HCT116 (cell line): Measurements from ENCODE around the gene TWIST1.

Experiments
- CTCF ChIP-seq, 3 experiments: fragments of 200-600 bp in 1 of 3; sonication (generic) in 1 of 3; IDR thresholded peaks in 2 of 3; conservative IDR thresholded peaks in 1 of 3; 2 replicates each; pipeline ENCODE4 v1.5.1; 2012 to 2017; ENCODE audit warnings: low read depth in 2 of 3, low read length in 2 of 3, antibody characterized with exemption in 1 of 3, borderline replicate concordance in 1 of 3, control low read depth in 1 of 3, mild to moderate bottlenecking in 1 of 3, mixed read lengths in 1 of 3, mixed run types in 1 of 3, moderate library complexity in 1 of 3; ENCODE audit not compliant: insufficient read depth in 1 of 3
- EGR1 ChIP-seq: IDR thresholded peaks from 2 replicates; pipeline ENCODE4 v1.6.1; 2012; ENCODE audit warnings: low read depth
- POLR2A ChIP-seq: IDR thresholded peaks from 2 replicates; pipeline ENCODE4 v1.7.0; 2011; ENCODE audit warnings: borderline replicate concordance; ENCODE audit not compliant: insufficient read depth, insufficient read length; ENCODE audit errors: extremely low read depth
- SIN3A ChIP-seq: IDR thresholded peaks from 2 replicates; pipeline ENCODE4 v1.6.1; 2012; ENCODE audit warnings: low read depth
- ZFX ChIP-seq: fragments of 450-650 bp; IDR thresholded peaks from 2 replicates; pipeline ENCODE4 v1.6.1; 2017

GRCh38 chr7:19119870-19120486, 2.5 kb upstream of the TWIST1 start:
- TF ChIP-seq EGR1 = no peak
- no peak for TF ChIP-seq CTCF (IDR thresholded peaks at IDR 0.05 in 2 of 3, conservative IDR thresholded peaks at IDR 0.05 in 1 of 3; ENCODE audit: borderline replicate concordance in 1 of 3, insufficient read depth in 1 of 3, low read depth in 2 of 3, low read length in 2 of 3)
- TF ChIP-seq ZFX = no peak
- no peak for TF ChIP-seq POLR2A
- TF ChIP-seq SIN3A = no peak
